Measurements from ENCODE around the gene RAB12. TPM values are rescaled to one million over a fixed set of nuclear protein-coding genes. Genes with fewer than 3 reads are reported as not detected.

The RAB12 gene
- total RNA-seq, 4 donors from 2014 or later = 21.4 to 37.1 (median 28.4) TPM

- Histone ChIP-seq H3K36me3 (no peaks in the 10 kb centered on the region), H3K27me3 (no peaks in the 10 kb centered on the region), H3K4me1 (no peaks in the 10 kb centered on the region), H3K4me3 (no peak overlapping the region), H3K27ac (no peak overlapping the region), H3K9me3 (no peaks in the 10 kb centered on the region)
- TF ChIP-seq CTCF (IDR thresholded peaks at IDR 0.05) (no peak), POLR2A (IDR thresholded peaks at IDR 0.05) (no peak)
- no peak for DNase-seq
These were observed 76.6 kb downstream of the RAB12 start for GRCh38 chr18:8685914-8686216.

GRCh38 chr18:8686611-8687010 is 77.4 kb downstream of the RAB12 start:
- Histone ChIP-seq H3K9me3 (no peaks in the 10 kb centered on the region), H3K27ac (no peak overlapping the region), H3K4me3 (no peak overlapping the region), H3K36me3 (no peaks in the 10 kb centered on the region), H3K27me3 (no peaks in the 10 kb centered on the region), H3K4me1 (no peaks in the 10 kb centered on the region)
- no peak for TF ChIP-seq CTCF (IDR thresholded peaks at IDR 0.05)
- no peak for TF ChIP-seq POLR2A (IDR thresholded peaks at IDR 0.05)
- DNase-seq = no peak

GRCh38 chr18:8688216-8688800 is 79.1 kb downstream of the RAB12 start:
- Histone ChIP-seq H3K4me1 (no peaks in the 10 kb centered on the region), H3K9me3 (no peaks in the 10 kb centered on the region), H3K36me3 (no peaks in the 10 kb centered on the region), H3K4me3 (no peak overlapping the region), H3K27ac (no peak overlapping the region), H3K27me3 (no peaks in the 10 kb centered on the region)
- TF ChIP-seq CTCF (IDR thresholded peaks at IDR 0.05) (no peak), POLR2A (IDR thresholded peaks at IDR 0.05) (no peak)
- DNase-seq = no peak

- H3K4me1 ChIP-seq = no peaks in the 10 kb centered on the region
- DNase-seq = no peak
- TF ChIP-seq POLR2A (IDR thresholded peaks at IDR 0.05) (no peak), CTCF (IDR thresholded peaks at IDR 0.05) (no peak)
These were observed 79.6 kb downstream of the RAB12 start for GRCh38 chr18:8688816-8689215.

More at GRCh38 chr18:8688816-8689215, 79.6 kb downstream of the RAB12 start:
- no peaks in the 10 kb centered on the region for H3K36me3 ChIP-seq
- no peaks in the 10 kb centered on the region for H3K27me3 ChIP-seq
- H3K9me3 ChIP-seq = no peaks in the 10 kb centered on the region
- H3K27ac ChIP-seq = no peak overlapping the region
- H3K4me3 ChIP-seq = no peak overlapping the region

Other genes starting within 250 kb of the RAB12 start
- 10 to 100 TPM in 1 of 4 donors, 1 to 10 TPM in 3; 4.2 to 27.2 (median 6.3) TPM for gene MTCL1, start 96.1 kb downstream of the RAB12 start, total RNA-seq